Measurements from ENCODE around the gene SHF. TPM values are rescaled to one million over a fixed set of nuclear protein-coding genes. Genes with fewer than 3 reads are reported as not detected.

SHF gene
- polyA plus RNA-seq, 1 donor (not counting 4 experiments of a cell fraction or from before 2014, with no cell fraction given), result 0.24 TPM

DNA sequence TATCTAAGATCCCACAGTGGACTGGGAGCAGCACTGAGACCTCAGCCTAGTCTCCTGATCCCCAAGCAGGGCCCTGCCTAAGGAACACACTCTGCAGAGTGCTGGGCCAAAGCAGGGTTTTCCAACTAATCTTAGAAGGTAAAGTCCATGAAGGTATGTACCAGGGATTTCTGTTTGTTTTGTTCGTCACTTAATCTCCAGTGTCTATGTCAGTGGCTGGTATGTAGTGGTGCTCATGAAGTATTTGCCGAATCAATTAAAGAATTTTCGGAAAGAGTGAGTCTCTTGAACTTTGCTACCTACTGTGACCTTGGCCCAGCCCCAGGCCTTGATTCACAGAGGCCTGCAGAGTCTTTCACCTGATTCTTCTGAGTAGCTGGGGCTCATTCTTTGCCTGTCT lies 56.3 kb downstream of the SHF start:
- no peak overlapping the region for H2AFZ ChIP-seq (ENCODE audit: control insufficient read depth, low read length)
- DNase-seq (ENCODE audit: low read depth, low spot score), result no peak
- H3K4me3 ChIP-seq (ENCODE audit: control insufficient read depth in 2 of 3, extremely low read depth in 1 of 3, insufficient read depth in 2 of 3, low read depth in 1 of 3, low read length in 3 of 3), result no peak overlapping the region
- no peaks in the 10 kb centered on the region for H4K20me1 ChIP-seq (ENCODE audit: control insufficient read depth, extremely low read depth, insufficient read depth, low read length)
- H3K9ac ChIP-seq (ENCODE audit: control insufficient read depth, extremely low read depth, insufficient read depth, low read length), result no peak overlapping the region
- no peak for FAIRE-seq
- no peaks in the 10 kb centered on the region for H3K27me3 ChIP-seq (ENCODE audit: control insufficient read depth, extremely low read depth, insufficient read depth, low read length)
- peaks cover 0 to 6% of the 10 kb centered on the region in 2 experiments for H3K36me3 ChIP-seq (ENCODE audit: control insufficient read depth in 2 of 2, extremely low read depth in 1 of 2, insufficient read depth in 2 of 2, low read length in 2 of 2)
- no peak overlapping the region for H3K27ac ChIP-seq (ENCODE audit: control insufficient read depth, insufficient read depth, low read length)
- H3K9me1 ChIP-seq (ENCODE audit: control insufficient read depth, extremely low read depth, insufficient read depth, low read length), result no peaks in the 10 kb centered on the region
- no peak overlapping the region for H3K4me2 ChIP-seq (ENCODE audit: control insufficient read depth, extremely low read depth, insufficient read depth, low read depth, low read length)
- H3K9me3 ChIP-seq (ENCODE audit: control insufficient read depth, low read depth, low read length), result no peaks in the 10 kb centered on the region
- dilution Hi-C loops (cut with MboI; ENCODE audit: extremely low pct_ligation_motif_present, low sequenced_read_pairs), result no loop called here
- peaks cover 4% of the 10 kb centered on the region for H3K79me2 ChIP-seq (ENCODE audit: control insufficient read depth, insufficient read depth, low read length)
- TF ChIP-seq EZH2 (IDR thresholded peaks at IDR 0.05; ENCODE audit: low read length), result no peak
- TF ChIP-seq, protein P1, sequence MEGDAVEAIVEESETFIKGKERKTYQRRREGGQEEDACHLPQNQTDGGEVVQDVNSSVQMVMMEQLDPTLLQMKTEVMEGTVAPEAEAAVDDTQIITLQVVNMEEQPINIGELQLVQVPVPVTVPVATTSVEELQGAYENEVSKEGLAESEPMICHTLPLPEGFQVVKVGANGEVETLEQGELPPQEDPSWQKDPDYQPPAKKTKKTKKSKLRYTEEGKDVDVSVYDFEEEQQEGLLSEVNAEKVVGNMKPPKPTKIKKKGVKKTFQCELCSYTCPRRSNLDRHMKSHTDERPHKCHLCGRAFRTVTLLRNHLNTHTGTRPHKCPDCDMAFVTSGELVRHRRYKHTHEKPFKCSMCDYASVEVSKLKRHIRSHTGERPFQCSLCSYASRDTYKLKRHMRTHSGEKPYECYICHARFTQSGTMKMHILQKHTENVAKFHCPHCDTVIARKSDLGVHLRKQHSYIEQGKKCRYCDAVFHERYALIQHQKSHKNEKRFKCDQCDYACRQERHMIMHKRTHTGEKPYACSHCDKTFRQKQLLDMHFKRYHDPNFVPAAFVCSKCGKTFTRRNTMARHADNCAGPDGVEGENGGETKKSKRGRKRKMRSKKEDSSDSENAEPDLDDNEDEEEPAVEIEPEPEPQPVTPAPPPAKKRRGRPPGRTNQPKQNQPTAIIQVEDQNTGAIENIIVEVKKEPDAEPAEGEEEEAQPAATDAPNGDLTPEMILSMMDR (optimal IDR thresholded peaks at IDR 0.05 in 1 of 3, IDR thresholded peaks at IDR 0.05 in 1 of 3, conservative IDR thresholded peaks at IDR 0.05 in 1 of 3; ENCODE audit: extremely low read depth in 1 of 3, insufficient read depth in 2 of 3, low read length in 3 of 3), result no peak
- H3K4me1 ChIP-seq (ENCODE audit: control insufficient read depth, extremely low read depth, insufficient read depth, low read length), result peaks cover 28% of the 10 kb centered on the region

GRCh38 chr15:45130291-45131000 lies 57.3 kb downstream of the SHF start:
- Histone ChIP-seq H3K27ac (ENCODE audit: control insufficient read depth, insufficient read depth, low read length) (peak overlapping the region; percentile 24), H3K79me2 (ENCODE audit: control insufficient read depth, insufficient read depth, low read length) (peaks cover 4% of the 10 kb centered on the region), H3K4me1 (ENCODE audit: control insufficient read depth, extremely low read depth, insufficient read depth, low read length) (peaks cover 28% of the 10 kb centered on the region), H2AFZ (ENCODE audit: control insufficient read depth, low read length) (peak overlapping the region; percentile 59), H3K9me1 (ENCODE audit: control insufficient read depth, extremely low read depth, insufficient read depth, low read length) (no peaks in the 10 kb centered on the region), H3K4me2 (ENCODE audit: control insufficient read depth, extremely low read depth, insufficient read depth, low read depth, low read length) (peak overlapping the region; percentile 97), H3K36me3 (ENCODE audit: control insufficient read depth in 2 of 2, extremely low read depth in 1 of 2, insufficient read depth in 2 of 2, low read length in 2 of 2) (peaks cover 0 to 6% of the 10 kb centered on the region in 2 experiments), H4K20me1 (ENCODE audit: control insufficient read depth, extremely low read depth, insufficient read depth, low read length) (no peaks in the 10 kb centered on the region), H3K4me3 (ENCODE audit: control insufficient read depth in 2 of 3, extremely low read depth in 1 of 3, insufficient read depth in 2 of 3, low read depth in 1 of 3, low read length in 3 of 3) (peak overlapping the region; percentile 52 to 59 (median 57)), H3K9ac (ENCODE audit: control insufficient read depth, extremely low read depth, insufficient read depth, low read length) (peak overlapping the region; percentile 70), H3K9me3 (ENCODE audit: control insufficient read depth, low read depth, low read length) (no peaks in the 10 kb centered on the region), H3K27me3 (ENCODE audit: control insufficient read depth, extremely low read depth, insufficient read depth, low read length) (no peaks in the 10 kb centered on the region)
- no peak for DNase-seq (ENCODE audit: low read depth, low spot score)
- FAIRE-seq, result peak; percentile 62
- TF ChIP-seq EZH2 (IDR thresholded peaks at IDR 0.05; ENCODE audit: low read length), result no peak
- TF ChIP-seq, protein P1 (optimal IDR thresholded peaks at IDR 0.05 in 1 of 3, IDR thresholded peaks at IDR 0.05 in 1 of 3, conservative IDR thresholded peaks at IDR 0.05 in 1 of 3; ENCODE audit: extremely low read depth in 1 of 3, insufficient read depth in 2 of 3, low read length in 3 of 3), result no peak
- dilution Hi-C loops (cut with MboI; ENCODE audit: extremely low pct_ligation_motif_present, low sequenced_read_pairs), result no loop called here

Measured in keratinocyte (primary cell).